ENCODE results near the gene COL9A3.

COL9A3 gene

GRCh38 chr20:62890444-62890843 is 73.6 kb downstream of the COL9A3 start:
- Histone ChIP-seq H3K4me1 (no peaks in the 10 kb centered on the region), H3K9ac (no peak overlapping the region), H3K27me3 (ENCODE audit: control insufficient read depth, insufficient read depth, low read length) (no peaks in the 10 kb centered on the region), H3K4me2 (ENCODE audit: low read length) (no peak overlapping the region), H3K4me3 (ENCODE audit: low read depth, low read length) (no peak overlapping the region), H2AFZ (no peak overlapping the region), H3K27ac (no peak overlapping the region), H3K36me3 (ENCODE audit: control insufficient read depth, insufficient read depth, low read length) (no peaks in the 10 kb centered on the region), H3K9me3 (ENCODE audit: control insufficient read depth, low read length) (no peaks in the 10 kb centered on the region), H3K79me2 (peaks cover 2% of the 10 kb centered on the region)
- no peak for TF ChIP-seq CTCF (IDR thresholded peaks at IDR 0.05)

Data from parathyroid adenoma (tissue), 2 donors.